Calu3 (cell line): Measurements from ENCODE around the gene PPP2R2B. TPM values are rescaled to one million over a fixed set of nuclear protein-coding genes. Genes with fewer than 3 reads are reported as not detected.

Experiments
- BruUV-seq: library from RNA; stranded (reverse); fragments of 400-500 nt; replicated peaks from 2 replicates; lab custom pipeline; 2021; lab: Mats Ljungman, UMichigan
- CTCF ChIA-PET: fragments of 300-600 bp; sonication (Branson Sonifier 250); formaldehyde crosslinking; loops from one replicate; lab custom pipeline; 2022; ENCODE audit warnings: antibody characterized with exemption; lab: Charles Lee
- DNase-seq: peaks from one replicate; pipeline ENCODE4 v3.0.0; 2022
- H3K27ac Mint-ChIP-seq: one replicate; pipeline ENCODE4 v1.8.0; 2022; ENCODE audit warnings: mixed read lengths; ENCODE audit not compliant: unreplicated experiment
- H3K27me3 Mint-ChIP-seq: one replicate; pipeline ENCODE4 v1.8.0; 2022; ENCODE audit warnings: mixed read lengths; ENCODE audit not compliant: unreplicated experiment
- H3K36me3 Mint-ChIP-seq: one replicate; pipeline ENCODE4 v1.8.0; 2022; ENCODE audit warnings: mild to moderate bottlenecking, moderate library complexity, mixed read lengths; ENCODE audit not compliant: insufficient read depth, unreplicated experiment
- H3K4me1 Mint-ChIP-seq: one replicate; pipeline ENCODE4 v1.8.0; 2022; ENCODE audit warnings: mild to moderate bottlenecking, low read depth, mixed read lengths; ENCODE audit not compliant: unreplicated experiment
- H3K4me3 Mint-ChIP-seq: one replicate; pipeline ENCODE4 v1.8.0; 2022; ENCODE audit warnings: mild to moderate bottlenecking, low read depth, moderate library complexity, mixed read lengths; ENCODE audit not compliant: unreplicated experiment
- H3K9me3 Mint-ChIP-seq: one replicate; pipeline ENCODE4 v1.8.0; 2022; ENCODE audit warnings: low read depth, mixed read lengths; ENCODE audit not compliant: unreplicated experiment
- intact Hi-C: fragments of 100-400 bp; cut with micrococcal nuclease; formaldehyde crosslinking; loops from one replicate; pipeline ENCODE4 v1.10.0; 2022; ENCODE audit not compliant: unreplicated experiment
- total RNA-seq: library from RNA; stranded (reverse); gene quantifications from 2 replicates; pipeline ENCODE4 v1.2.3, GENCODE V29; 2022
- TF ChIP-seq, protein P1 (sequence below): fragments of 200-600 bp; IDR thresholded peaks from one replicate; pipeline ENCODE4 v1.8.0; 2022; ENCODE audit warnings: antibody characterized with exemption; ENCODE audit not compliant: unreplicated experiment

PPP2R2B gene
- total RNA-seq, 1 experiment from 2014 or later, result not detected

DNA sequence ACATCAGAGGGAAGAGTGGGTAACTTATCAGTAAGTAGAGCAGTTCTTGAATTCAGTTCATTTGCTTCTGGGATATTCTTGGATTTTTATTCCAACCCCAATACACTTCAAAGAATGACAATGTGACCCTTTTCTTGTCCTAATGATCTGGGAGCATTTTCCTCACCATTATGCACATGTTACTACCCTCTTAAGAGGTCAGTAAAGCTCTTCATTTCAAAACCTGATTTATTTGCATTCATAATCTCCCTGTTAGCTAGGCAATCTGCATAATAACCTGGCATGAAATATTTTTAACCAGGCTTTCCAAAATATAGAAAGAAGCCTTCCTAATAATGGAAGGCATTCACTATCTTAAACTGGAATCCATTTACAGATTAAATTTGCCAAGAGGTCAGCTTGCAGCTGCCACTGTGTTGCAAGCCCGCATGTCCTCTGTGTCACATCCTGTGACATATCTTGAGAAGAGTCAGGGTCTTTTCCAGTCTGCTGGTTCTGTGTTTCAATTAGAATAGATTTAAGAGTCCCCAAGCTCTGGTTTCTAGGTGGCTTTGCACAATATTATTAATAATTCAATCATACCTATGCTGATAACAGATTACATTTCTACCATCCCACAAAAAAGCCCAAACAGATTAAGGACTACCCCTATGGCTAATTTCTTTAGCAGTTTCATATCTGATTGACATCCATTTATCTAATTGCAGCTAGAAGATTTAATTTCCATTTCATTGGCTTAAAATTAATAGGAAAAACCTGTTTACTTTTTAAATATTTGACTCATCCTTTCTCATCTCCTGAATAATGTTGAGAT lies 30.9 kb upstream of the PPP2R2B start:
- CTCF ChIA-PET, result no interaction called here
- no peaks in the 10 kb centered on the region for H3K27me3 Mint-ChIP-seq

DNA sequence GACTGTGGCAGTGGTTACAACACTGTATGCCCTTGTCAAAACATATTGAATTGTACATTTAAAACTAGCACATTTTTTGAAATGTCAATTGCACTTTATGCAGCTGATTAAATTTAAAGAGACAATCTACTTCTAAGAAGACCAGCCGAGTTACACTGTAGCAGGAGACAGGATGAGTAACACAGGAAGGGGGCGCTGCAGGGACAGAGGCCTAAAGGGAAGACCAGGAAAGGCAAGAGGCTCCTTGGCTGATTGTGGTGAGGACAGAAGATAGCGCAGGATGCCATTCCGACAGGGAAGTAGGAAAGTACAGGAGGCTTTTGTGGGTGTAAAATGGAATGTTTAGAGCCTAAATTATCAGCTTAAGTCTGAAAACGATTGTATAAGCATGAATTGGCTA lies 28.2 kb upstream of the PPP2R2B start:
- Mint-ChIP-seq H3K27ac (no peak overlapping the region), H3K4me1 (no peaks in the 10 kb centered on the region), H3K4me3 (no peak overlapping the region), H3K9me3 (no peaks in the 10 kb centered on the region), H3K36me3 (no peaks in the 10 kb centered on the region), H3K27me3 (peaks cover 4% of the 10 kb centered on the region)
- CTCF ChIA-PET, result no interaction called here
- TF ChIP-seq, protein P1, sequence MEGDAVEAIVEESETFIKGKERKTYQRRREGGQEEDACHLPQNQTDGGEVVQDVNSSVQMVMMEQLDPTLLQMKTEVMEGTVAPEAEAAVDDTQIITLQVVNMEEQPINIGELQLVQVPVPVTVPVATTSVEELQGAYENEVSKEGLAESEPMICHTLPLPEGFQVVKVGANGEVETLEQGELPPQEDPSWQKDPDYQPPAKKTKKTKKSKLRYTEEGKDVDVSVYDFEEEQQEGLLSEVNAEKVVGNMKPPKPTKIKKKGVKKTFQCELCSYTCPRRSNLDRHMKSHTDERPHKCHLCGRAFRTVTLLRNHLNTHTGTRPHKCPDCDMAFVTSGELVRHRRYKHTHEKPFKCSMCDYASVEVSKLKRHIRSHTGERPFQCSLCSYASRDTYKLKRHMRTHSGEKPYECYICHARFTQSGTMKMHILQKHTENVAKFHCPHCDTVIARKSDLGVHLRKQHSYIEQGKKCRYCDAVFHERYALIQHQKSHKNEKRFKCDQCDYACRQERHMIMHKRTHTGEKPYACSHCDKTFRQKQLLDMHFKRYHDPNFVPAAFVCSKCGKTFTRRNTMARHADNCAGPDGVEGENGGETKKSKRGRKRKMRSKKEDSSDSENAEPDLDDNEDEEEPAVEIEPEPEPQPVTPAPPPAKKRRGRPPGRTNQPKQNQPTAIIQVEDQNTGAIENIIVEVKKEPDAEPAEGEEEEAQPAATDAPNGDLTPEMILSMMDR, result peak; percentile 15
- DNase-seq, result peak; percentile 25
- intact Hi-C loops, result no loop called here
- BruUV-seq, result no TSS peak

More for the DNA sequence above, 30.9 kb upstream of the PPP2R2B start:
- intact Hi-C loops, result no loop called here
- TF ChIP-seq, protein P1, result no peak
- Mint-ChIP-seq H3K9me3 (no peaks in the 10 kb centered on the region), H3K27ac (no peak overlapping the region), H3K4me1 (no peaks in the 10 kb centered on the region), H3K4me3 (no peak overlapping the region), H3K36me3 (no peaks in the 10 kb centered on the region)
- BruUV-seq, result no TSS peak
- DNase-seq, result no peak

DNA sequence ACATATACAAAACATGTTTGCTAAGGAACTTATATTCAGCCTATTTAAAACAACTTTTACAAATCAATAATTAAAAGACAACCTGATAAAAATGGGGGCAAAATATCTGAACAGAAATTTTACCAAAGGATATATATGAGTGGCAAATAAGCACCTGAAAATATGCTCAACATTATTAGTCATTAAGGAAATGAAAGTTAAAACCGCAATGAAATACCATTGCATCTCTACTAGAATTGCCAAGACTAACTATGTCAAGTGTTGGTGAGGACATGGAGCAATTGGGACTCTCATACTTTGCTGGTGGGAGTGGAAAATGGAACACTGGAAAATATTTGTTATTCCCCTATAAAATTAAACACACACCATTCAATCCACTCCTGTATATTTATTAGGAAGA lies 26.3 kb upstream of the PPP2R2B start:
- CTCF ChIA-PET, result no interaction called here
- no TSS peak for BruUV-seq
- H3K27me3 Mint-ChIP-seq, result peaks cover 15% of the 10 kb centered on the region
- H3K9me3 Mint-ChIP-seq, result no peaks in the 10 kb centered on the region
- no peaks in the 10 kb centered on the region for H3K4me1 Mint-ChIP-seq
- TF ChIP-seq, protein P1, result no peak
- no peak overlapping the region for H3K4me3 Mint-ChIP-seq
- intact Hi-C loops, result no loop called here
- no peak overlapping the region for H3K27ac Mint-ChIP-seq
- no peaks in the 10 kb centered on the region for H3K36me3 Mint-ChIP-seq
- DNase-seq, result no peak

DNA sequence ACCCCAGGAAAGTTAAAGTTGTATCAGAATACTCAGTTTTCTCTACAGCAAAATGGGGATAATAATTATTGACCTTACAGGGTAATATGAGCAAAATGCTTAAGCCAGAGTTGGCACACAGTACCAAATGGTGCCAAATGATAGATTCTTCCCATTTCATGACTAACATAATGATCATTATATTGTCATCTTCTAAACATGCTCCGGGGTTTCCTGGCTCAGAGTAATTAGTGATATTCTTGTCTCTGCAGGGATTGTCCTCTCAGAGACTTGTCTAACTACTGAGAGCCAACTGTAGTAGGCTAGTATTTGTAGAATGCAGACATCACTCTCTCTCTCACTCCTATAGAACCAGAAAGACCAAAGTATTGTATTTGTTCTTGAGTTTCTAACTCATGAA lies 25.2 kb upstream of the PPP2R2B start:
- H3K36me3 Mint-ChIP-seq, result no peaks in the 10 kb centered on the region
- no peaks in the 10 kb centered on the region for H3K4me1 Mint-ChIP-seq
- no peaks in the 10 kb centered on the region for H3K9me3 Mint-ChIP-seq
- no TSS peak for BruUV-seq
- TF ChIP-seq, protein P1, result no peak
- no peak overlapping the region for H3K4me3 Mint-ChIP-seq
- DNase-seq, result no peak
- no peak overlapping the region for H3K27ac Mint-ChIP-seq
- peaks cover 15% of the 10 kb centered on the region for H3K27me3 Mint-ChIP-seq
- CTCF ChIA-PET, result no interaction called here
- intact Hi-C loops, result no loop called here
